ENCODE results near the gene CDH12.

The CDH12 gene

GRCh38 chr5:22621084-22621483, 232.1 kb downstream of the CDH12 start:
- Histone ChIP-seq H2BK12ac (ENCODE audit: low read length) (no peak overlapping the region), H2AK5ac (ENCODE audit: low read length) (no peak overlapping the region), H3K14ac (ENCODE audit: low read length) (no peak overlapping the region), H3K79me2 (ENCODE audit: control insufficient read depth, insufficient read depth, low read length, poor library complexity) (no peaks in the 10 kb centered on the region), H4K12ac (ENCODE audit: low read depth, low read length) (no peak overlapping the region), H3K23ac (ENCODE audit: low read length) (no peak overlapping the region), H2BK5ac (ENCODE audit: low read depth, low read length, poor library complexity) (no peak overlapping the region), H2BK120ac (ENCODE audit: insufficient read depth, low read length, poor library complexity) (no peak overlapping the region), H3K27ac (ENCODE audit: low read depth, low read length) (no peak overlapping the region), H4K91ac (ENCODE audit: low read depth, low read length) (no peak overlapping the region), H3K27me3 (ENCODE audit: insufficient read depth, low read length) (no peaks in the 10 kb centered on the region), H3K4me1 (ENCODE audit: control insufficient read depth in 1 of 2, insufficient read depth in 2 of 2, low read length in 2 of 2) (no peaks in the 10 kb centered on the region), H3K9me3 (ENCODE audit: insufficient read depth, low read depth, low read length) (peaks cover 3% of the 10 kb centered on the region), H4K8ac (ENCODE audit: low read depth, low read length) (no peak overlapping the region), H3K18ac (ENCODE audit: low read length) (no peak overlapping the region), H3K4me2 (ENCODE audit: low read length) (no peak overlapping the region), H2AFZ (ENCODE audit: insufficient read depth, low read length, poor library complexity) (no peak overlapping the region), H3K4ac (ENCODE audit: low read depth, low read length) (no peak overlapping the region), H3K79me1 (ENCODE audit: low read length) (no peaks in the 10 kb centered on the region), H3K4me3 (ENCODE audit: low read depth, low read length) (no peak overlapping the region), H3K36me3 (ENCODE audit: control insufficient read depth in 1 of 2, insufficient read depth in 2 of 2, low read length in 2 of 2) (no peaks in the 10 kb centered on the region), H3K9ac (ENCODE audit: low read length) (no peak overlapping the region)
- DNase-seq: no peak
- WGBS (ENCODE audit: extremely low coverage, insufficient coverage, insufficient read length): no CpG with 5 or more reads among the region's 2 CpGs

- no peak overlapping the region for H2BK120ac ChIP-seq (ENCODE audit: insufficient read depth, low read length, poor library complexity)
- no peak overlapping the region for H4K12ac ChIP-seq (ENCODE audit: low read depth, low read length)
- H3K4me2 ChIP-seq (ENCODE audit: low read length): no peak overlapping the region
- H2BK12ac ChIP-seq (ENCODE audit: low read length): no peak overlapping the region
- H4K8ac ChIP-seq (ENCODE audit: low read depth, low read length): no peak overlapping the region
- H2AK5ac ChIP-seq (ENCODE audit: low read length): no peak overlapping the region
- no peak overlapping the region for H3K14ac ChIP-seq (ENCODE audit: low read length)
- no peaks in the 10 kb centered on the region for H3K36me3 ChIP-seq (ENCODE audit: control insufficient read depth in 1 of 2, insufficient read depth in 2 of 2, low read length in 2 of 2)
- H3K18ac ChIP-seq (ENCODE audit: low read length): no peak overlapping the region
- no peaks in the 10 kb centered on the region for H3K4me1 ChIP-seq (ENCODE audit: control insufficient read depth in 1 of 2, insufficient read depth in 2 of 2, low read length in 2 of 2)
- H4K91ac ChIP-seq (ENCODE audit: low read depth, low read length): no peak overlapping the region
- no peaks in the 10 kb centered on the region for H3K79me1 ChIP-seq (ENCODE audit: low read length)
- DNase-seq: no peak
- no peak overlapping the region for H2AFZ ChIP-seq (ENCODE audit: insufficient read depth, low read length, poor library complexity)
- H2BK5ac ChIP-seq (ENCODE audit: low read depth, low read length, poor library complexity): no peak overlapping the region
- no peak overlapping the region for H3K23ac ChIP-seq (ENCODE audit: low read length)
- no CpG with 5 or more reads among the region's 1 CpG for WGBS (ENCODE audit: extremely low coverage, insufficient coverage, insufficient read length)
- no peak overlapping the region for H3K9ac ChIP-seq (ENCODE audit: low read length)
- no peaks in the 10 kb centered on the region for H3K9me3 ChIP-seq (ENCODE audit: insufficient read depth, low read depth, low read length)
- no peaks in the 10 kb centered on the region for H3K27me3 ChIP-seq (ENCODE audit: insufficient read depth, low read length)
- H3K4ac ChIP-seq (ENCODE audit: low read depth, low read length): no peak overlapping the region
- H3K79me2 ChIP-seq (ENCODE audit: control insufficient read depth, insufficient read depth, low read length, poor library complexity): no peaks in the 10 kb centered on the region
- no peak overlapping the region for H3K4me3 ChIP-seq (ENCODE audit: low read depth, low read length)
- H3K27ac ChIP-seq (ENCODE audit: low read depth, low read length): no peak overlapping the region
Observed at GRCh38 chr5:22615964-22616363, 237.2 kb downstream of the CDH12 start.

GRCh38 chr5:22614486-22615094, 238.6 kb downstream of the CDH12 start:
- Histone ChIP-seq H3K18ac (ENCODE audit: low read length) (no peak overlapping the region), H3K79me1 (ENCODE audit: low read length) (no peaks in the 10 kb centered on the region), H2BK5ac (ENCODE audit: low read depth, low read length, poor library complexity) (no peak overlapping the region), H3K23ac (ENCODE audit: low read length) (no peak overlapping the region), H4K8ac (ENCODE audit: low read depth, low read length) (no peak overlapping the region), H4K12ac (ENCODE audit: low read depth, low read length) (no peak overlapping the region), H2BK12ac (ENCODE audit: low read length) (no peak overlapping the region), H3K4me3 (ENCODE audit: low read depth, low read length) (no peak overlapping the region), H3K79me2 (ENCODE audit: control insufficient read depth, insufficient read depth, low read length, poor library complexity) (no peaks in the 10 kb centered on the region), H3K4ac (ENCODE audit: low read depth, low read length) (no peak overlapping the region), H3K14ac (ENCODE audit: low read length) (no peak overlapping the region), H3K27me3 (ENCODE audit: insufficient read depth, low read length) (no peaks in the 10 kb centered on the region), H4K91ac (ENCODE audit: low read depth, low read length) (no peak overlapping the region), H3K4me2 (ENCODE audit: low read length) (no peak overlapping the region), H3K36me3 (ENCODE audit: control insufficient read depth in 1 of 2, insufficient read depth in 2 of 2, low read length in 2 of 2) (no peaks in the 10 kb centered on the region), H3K27ac (ENCODE audit: low read depth, low read length) (no peak overlapping the region), H2AK5ac (ENCODE audit: low read length) (no peak overlapping the region), H2AFZ (ENCODE audit: insufficient read depth, low read length, poor library complexity) (no peak overlapping the region), H3K9me3 (ENCODE audit: insufficient read depth, low read depth, low read length) (no peaks in the 10 kb centered on the region), H2BK120ac (ENCODE audit: insufficient read depth, low read length, poor library complexity) (no peak overlapping the region), H3K9ac (ENCODE audit: low read length) (no peak overlapping the region), H3K4me1 (ENCODE audit: control insufficient read depth in 1 of 2, insufficient read depth in 2 of 2, low read length in 2 of 2) (no peaks in the 10 kb centered on the region)
- DNase-seq: no peak
- no CpG with 5 or more reads among the region's 5 CpGs for WGBS (ENCODE audit: extremely low coverage, insufficient coverage, insufficient read length)

GRCh38 chr5:22612928-22613327, 240.2 kb downstream of the CDH12 start:
- no peak overlapping the region for H2BK120ac ChIP-seq (ENCODE audit: insufficient read depth, low read length, poor library complexity)
- H4K12ac ChIP-seq (ENCODE audit: low read depth, low read length): no peak overlapping the region
- no peak overlapping the region for H2BK5ac ChIP-seq (ENCODE audit: low read depth, low read length, poor library complexity)
- no peaks in the 10 kb centered on the region for H3K27me3 ChIP-seq (ENCODE audit: insufficient read depth, low read length)
- H3K14ac ChIP-seq (ENCODE audit: low read length): no peak overlapping the region
- no peak overlapping the region for H3K4ac ChIP-seq (ENCODE audit: low read depth, low read length)
- no peak overlapping the region for H3K4me3 ChIP-seq (ENCODE audit: low read depth, low read length)
- WGBS (ENCODE audit: extremely low coverage, insufficient coverage, insufficient read length): no CpG with 5 or more reads among the region's 1 CpG
- H2AFZ ChIP-seq (ENCODE audit: insufficient read depth, low read length, poor library complexity): no peak overlapping the region
- no peaks in the 10 kb centered on the region for H3K4me1 ChIP-seq (ENCODE audit: control insufficient read depth in 1 of 2, insufficient read depth in 2 of 2, low read length in 2 of 2)
- no peak overlapping the region for H3K27ac ChIP-seq (ENCODE audit: low read depth, low read length)
- no peak overlapping the region for H3K23ac ChIP-seq (ENCODE audit: low read length)
- H3K4me2 ChIP-seq (ENCODE audit: low read length): no peak overlapping the region
- DNase-seq: no peak
- no peaks in the 10 kb centered on the region for H3K79me2 ChIP-seq (ENCODE audit: control insufficient read depth, insufficient read depth, low read length, poor library complexity)
- no peak overlapping the region for H4K8ac ChIP-seq (ENCODE audit: low read depth, low read length)
- no peaks in the 10 kb centered on the region for H3K36me3 ChIP-seq (ENCODE audit: control insufficient read depth in 1 of 2, insufficient read depth in 2 of 2, low read length in 2 of 2)
- no peak overlapping the region for H2AK5ac ChIP-seq (ENCODE audit: low read length)
- no peak overlapping the region for H3K9ac ChIP-seq (ENCODE audit: low read length)
- no peaks in the 10 kb centered on the region for H3K79me1 ChIP-seq (ENCODE audit: low read length)
- H3K18ac ChIP-seq (ENCODE audit: low read length): no peak overlapping the region
- no peak overlapping the region for H4K91ac ChIP-seq (ENCODE audit: low read depth, low read length)
- H3K9me3 ChIP-seq (ENCODE audit: insufficient read depth, low read depth, low read length): no peaks in the 10 kb centered on the region
- no peak overlapping the region for H2BK12ac ChIP-seq (ENCODE audit: low read length)

Data from trophoblast cell (in vitro differentiated cells and primary cell).